OCI-LY1 (cell line): Measurements from ENCODE around the gene ARL8A.

Experiments used
- EZH2 ChIP-seq: fragments of 200-600 bp; sonication (generic), shearing (Covaris generic); IDR thresholded peaks from 2 replicates; pipeline ENCODE4 v1.8.0; 2017; ENCODE audit warnings: borderline replicate concordance, mixed run types, mild to moderate bottlenecking, antibody characterized with exemption, low read length, moderate library complexity, mixed read lengths
- TF ChIP-seq, protein P1 (sequence below): fragments of 200-600 bp; sonication (generic), shearing (Covaris generic); IDR thresholded peaks from 2 replicates; pipeline ENCODE4 v1.5.1; 2017; ENCODE audit warnings: mild to moderate bottlenecking, antibody characterized with exemption, low read length, moderate library complexity, mixed read lengths

DNA sequence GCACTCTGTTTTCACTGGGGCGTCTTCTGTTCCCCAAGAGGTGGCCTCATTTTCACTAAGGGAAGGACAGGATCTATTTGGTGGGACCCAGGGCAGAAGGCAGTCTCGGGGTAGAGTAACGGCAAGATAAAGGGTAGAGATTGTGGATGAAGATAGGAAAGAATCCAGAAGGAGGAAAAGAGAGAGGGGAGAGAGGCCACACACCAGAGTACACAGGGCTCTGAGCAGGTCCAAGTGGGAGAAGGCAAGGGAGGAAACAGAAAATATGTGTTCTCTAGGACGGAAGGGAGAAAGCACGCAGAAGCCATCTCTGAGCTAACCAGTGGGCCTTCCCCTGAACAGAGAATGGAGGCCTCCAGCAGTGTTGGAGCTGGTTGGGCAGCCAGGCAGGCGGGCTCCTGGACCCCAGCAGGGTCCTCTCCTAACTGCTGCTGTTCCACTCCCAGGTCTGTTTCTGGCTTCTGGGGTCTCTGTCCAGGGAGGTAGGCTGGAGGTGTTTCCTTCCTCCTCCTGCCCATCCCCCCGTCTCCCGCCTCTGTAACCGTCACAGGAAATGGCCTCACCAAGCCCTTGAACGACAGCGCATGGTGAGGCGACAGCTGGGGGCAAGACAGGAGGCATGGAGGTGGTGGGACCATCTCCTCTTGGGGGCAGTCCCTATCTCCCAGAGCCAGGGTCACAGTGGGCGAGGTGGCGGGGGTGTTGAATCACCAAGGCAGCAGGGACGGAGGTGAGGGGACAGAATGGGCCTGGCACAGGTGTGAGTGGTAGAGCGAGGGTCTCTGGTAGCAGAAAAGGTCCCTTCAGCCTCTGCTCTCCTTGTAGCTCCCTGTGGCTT, 15.2 kb upstream of the ARL8A start:
- TF ChIP-seq, protein P1, sequence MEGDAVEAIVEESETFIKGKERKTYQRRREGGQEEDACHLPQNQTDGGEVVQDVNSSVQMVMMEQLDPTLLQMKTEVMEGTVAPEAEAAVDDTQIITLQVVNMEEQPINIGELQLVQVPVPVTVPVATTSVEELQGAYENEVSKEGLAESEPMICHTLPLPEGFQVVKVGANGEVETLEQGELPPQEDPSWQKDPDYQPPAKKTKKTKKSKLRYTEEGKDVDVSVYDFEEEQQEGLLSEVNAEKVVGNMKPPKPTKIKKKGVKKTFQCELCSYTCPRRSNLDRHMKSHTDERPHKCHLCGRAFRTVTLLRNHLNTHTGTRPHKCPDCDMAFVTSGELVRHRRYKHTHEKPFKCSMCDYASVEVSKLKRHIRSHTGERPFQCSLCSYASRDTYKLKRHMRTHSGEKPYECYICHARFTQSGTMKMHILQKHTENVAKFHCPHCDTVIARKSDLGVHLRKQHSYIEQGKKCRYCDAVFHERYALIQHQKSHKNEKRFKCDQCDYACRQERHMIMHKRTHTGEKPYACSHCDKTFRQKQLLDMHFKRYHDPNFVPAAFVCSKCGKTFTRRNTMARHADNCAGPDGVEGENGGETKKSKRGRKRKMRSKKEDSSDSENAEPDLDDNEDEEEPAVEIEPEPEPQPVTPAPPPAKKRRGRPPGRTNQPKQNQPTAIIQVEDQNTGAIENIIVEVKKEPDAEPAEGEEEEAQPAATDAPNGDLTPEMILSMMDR, result no peak; the same call in 1 of the 2 replicates
- no peak for TF ChIP-seq EZH2
